HG02870 (cell line): Measurements from ENCODE around the gene EIF2B5.
"Not testable (repeated sequence)": the region's sequence is repeated elsewhere in the genome, so short reads cannot be mapped to it uniquely, and the experiment has no call there.

ENCODE experiments used
- ATAC-seq: cut with Tn5 transposase; IDR thresholded peaks from one replicate; pipeline ENCODE4 v1.9.1; 2021; ENCODE audit warnings: mild to moderate bottlenecking, moderate library complexity; ENCODE audit not compliant: unreplicated experiment

Gene EIF2B5

DNA sequence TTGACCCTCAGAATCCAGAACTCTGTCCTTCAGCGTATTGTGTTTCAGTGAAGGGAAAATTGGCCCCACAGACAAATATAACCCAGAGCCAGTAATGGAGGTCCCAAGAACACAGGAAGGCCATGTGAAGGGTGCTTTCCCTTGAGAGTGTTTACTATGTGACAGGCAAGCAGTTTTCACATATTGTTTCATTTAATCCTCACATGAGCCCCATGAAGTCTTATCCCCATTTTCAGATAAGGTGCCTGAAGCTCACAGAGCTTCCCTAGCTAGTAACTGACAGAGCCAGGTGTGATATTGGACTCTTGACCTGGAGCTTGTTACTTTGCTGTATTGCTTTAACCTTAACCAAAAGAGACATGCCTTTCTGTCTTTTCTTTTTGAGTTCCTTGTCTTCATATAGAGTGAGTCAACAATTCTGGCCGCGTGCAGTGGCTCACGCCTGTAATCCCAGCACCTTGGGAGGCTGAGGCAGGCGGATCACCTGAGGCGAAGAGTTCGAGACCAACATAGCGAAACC lies 10.7 kb downstream of the EIF2B5 start:
- ATAC-seq: no peak

DNA sequence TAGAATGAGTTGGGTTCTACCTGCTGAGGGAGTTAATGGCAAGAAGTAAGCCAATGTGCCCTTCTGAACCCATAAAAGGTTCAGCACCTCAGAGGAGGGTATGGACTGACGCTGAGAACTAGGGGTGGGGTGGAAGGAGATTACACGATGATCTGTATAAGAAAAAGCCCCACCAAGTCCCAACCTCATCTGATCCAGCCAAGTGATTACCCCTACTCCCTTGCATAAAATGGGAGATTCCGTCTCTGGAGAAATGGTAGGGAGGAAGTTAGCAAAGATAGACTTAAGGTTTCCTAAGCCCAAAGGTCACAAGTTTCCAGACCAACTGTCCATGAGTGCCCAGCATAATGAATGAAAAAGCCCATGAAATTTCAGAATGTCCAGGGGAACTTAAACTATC lies 12.9 kb downstream of the EIF2B5 start:
- ATAC-seq: no peak

DNA sequence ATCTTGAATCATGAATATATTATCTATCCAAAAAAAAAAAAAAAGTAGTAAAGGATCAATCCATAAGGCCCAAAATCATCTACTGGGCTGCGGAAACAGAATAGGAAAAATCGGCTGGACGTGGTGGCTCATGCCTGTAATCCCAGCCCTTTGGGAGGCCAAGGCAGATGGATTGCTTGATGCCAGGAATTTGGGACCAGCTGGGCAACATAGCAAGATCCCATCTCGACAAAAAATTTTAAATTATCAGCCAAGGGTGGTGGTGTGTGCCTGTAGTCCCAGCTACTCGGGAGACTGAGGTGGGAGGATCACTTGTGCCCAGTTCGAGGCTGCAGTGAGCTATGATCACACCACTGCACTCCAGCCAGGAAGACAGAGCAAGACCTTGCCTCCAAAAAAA lies 14.0 kb downstream of the EIF2B5 start:
- ATAC-seq: no peak

DNA sequence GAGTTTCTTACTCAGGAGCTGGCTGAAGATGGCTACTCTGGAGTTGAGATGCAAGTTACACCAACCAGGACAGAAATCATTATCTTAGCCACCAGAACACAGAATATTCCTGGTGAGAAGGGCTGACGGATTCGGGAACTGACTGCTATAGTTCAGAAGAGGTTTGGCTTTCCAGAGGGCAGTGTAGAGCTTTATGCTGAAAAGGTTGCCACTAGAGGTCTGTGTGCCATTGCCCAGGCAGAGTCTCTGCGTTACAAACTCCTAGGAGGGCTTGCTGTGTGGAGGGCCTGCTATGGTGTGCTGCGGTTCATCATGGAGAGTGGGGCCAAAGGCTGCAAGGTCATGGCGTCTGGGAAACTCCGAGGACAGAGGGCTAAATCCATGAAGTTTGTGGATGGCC lies 14.6 kb downstream of the EIF2B5 start:
- not testable (repeated sequence) for ATAC-seq

DNA sequence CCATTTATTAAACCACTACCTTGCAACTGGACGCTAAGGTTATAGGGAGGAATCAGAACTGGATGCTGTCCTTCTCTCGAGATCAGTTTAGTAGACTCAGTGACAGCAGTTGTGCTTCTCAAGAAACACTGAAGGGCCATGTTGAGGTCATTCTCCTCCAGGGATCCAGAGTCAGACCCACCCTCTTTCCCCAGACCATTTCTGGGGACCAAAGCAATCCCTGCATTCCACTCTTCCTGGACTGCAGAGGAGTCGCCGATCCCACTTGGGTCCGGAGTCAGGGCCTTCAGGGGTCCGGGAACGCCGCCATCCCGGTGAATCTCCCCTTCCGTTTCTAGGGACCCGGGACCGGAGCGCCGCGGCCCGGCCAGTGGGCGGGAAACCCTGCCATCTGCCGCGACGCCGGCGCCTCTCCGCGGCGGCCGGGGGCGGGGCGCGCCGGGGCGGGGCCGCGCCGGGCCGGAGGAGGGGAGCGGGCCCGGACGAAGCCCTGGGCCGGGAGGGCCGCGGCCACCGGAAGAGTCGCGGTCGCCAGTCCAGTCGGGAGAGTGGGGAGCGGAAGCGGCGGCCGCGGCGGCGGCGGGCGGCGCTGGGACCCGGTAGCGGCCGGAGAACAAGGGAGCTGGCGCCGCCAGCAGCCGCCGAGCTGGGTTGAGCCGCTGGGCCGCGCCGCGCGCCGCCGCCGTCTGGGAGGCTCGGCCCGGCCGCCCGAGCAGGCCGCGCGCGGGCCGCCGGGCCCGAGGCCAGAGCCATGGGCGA lies 19.9 kb downstream of the EIF2B5 start, which contains the start of gene DVL3:
DVL3 (plus strand) TSS at position 493 of the 759 bp plus-strand sequence; CDS start at position 752, 259 bp downstream.
- peak; percentile 67 for ATAC-seq

- ATAC-seq: peak; percentile 24
Observed at GRCh38 chr3:184155644-184156521, 20.7 kb downstream of the EIF2B5 start.

GRCh38 chr3:184156522-184156955 lies 21.4 kb downstream of the EIF2B5 start:
- no peak for ATAC-seq

GRCh38 chr3:184157206-184157605 lies 22.0 kb downstream of the EIF2B5 start:
- ATAC-seq: no peak

DNA sequence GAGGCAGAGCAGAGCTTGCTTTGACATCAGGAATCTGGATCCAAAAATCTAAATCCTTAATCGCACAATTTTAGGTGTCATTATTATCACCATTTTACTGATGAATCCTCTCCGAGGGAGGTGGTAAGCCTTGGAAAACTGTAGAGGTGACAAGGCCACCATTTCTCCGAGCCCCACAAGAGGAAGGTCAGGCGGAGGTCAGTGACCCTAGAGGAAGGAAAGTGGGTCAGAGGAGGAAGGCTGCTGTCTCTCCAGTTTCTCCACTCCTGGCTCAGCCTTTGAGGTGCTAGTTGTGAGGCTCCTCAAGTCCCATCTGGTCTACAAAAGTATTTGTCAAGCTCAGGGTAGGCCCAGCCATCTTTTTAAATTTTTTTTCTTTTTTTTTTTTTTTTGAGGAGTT lies 23.2 kb downstream of the EIF2B5 start:
- ATAC-seq: no peak

- peak; percentile 73 for ATAC-seq
Observed at GRCh38 chr3:184160456-184160855, 25.3 kb downstream of the EIF2B5 start.

DNA sequence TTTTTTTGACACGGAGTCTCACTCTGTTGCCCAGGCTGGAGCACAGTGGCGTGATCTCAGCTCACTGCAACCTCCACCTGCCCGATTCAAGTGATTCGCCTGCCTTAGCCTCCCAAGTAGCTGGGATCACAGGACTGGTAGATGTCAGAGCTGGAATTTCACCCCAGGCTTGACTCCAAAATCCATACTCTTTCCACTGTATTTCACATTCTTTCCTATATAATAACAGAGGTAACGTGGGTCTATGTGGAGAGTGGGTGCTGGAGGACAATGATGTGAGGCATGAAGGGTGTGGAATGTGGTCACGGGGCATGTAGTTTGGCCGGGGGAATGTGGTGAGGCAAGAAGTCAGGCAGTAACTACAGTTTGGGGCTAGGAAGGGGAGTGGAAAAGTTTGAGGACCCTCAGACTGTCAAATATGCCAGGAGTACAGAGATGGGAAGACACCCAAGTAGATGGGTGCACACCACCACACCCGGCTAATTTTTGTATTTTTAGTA lies 27.5 kb downstream of the EIF2B5 start:
- not testable (repeated sequence) for ATAC-seq

- no peak for ATAC-seq
Observed at GRCh38 chr3:184164648-184165330, 29.6 kb downstream of the EIF2B5 start.

GRCh38 chr3:184165543-184165942 lies 30.4 kb downstream of the EIF2B5 start:
- ATAC-seq: no peak

DNA sequence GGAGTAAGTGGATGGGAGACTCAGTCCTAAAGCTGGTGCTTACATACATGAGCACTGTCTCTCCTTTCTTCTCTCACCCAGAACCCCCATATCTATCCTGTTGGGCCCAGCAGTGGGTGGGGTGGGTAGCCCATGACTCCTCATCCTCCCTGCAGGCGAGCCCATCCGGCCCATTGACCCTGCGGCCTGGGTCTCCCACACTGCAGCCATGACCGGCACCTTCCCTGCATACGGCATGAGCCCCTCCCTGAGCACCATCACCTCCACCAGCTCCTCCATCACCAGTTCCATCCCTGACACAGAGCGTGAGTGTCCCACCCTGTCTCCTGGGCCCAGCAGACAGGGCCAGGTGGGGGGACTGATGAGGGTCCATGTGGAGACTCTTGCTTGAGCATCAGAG lies 31.5 kb downstream of the EIF2B5 start:
- ATAC-seq: no peak

DNA sequence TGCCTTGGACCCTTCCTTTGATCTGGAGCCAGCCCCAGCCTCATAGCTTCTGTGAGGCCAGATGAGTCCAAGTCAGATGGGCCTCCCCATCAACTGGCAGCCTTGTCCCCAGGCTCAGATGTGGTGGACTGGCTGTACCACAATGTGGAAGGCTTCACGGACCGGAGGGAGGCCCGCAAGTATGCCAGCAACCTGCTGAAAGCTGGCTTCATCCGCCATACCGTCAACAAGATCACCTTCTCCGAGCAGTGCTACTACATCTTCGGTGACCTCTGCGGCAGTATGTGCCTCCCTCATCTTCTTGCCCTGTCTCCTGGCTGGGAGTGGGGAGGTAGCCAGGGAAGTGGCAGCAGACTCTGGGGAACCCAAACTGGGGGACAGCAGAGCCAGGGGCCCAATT lies 32.6 kb downstream of the EIF2B5 start:
- ATAC-seq: no peak

GRCh38 chr3:184168363-184169120 lies 33.4 kb downstream of the EIF2B5 start:
- ATAC-seq: no peak

- no peak for ATAC-seq
Observed at GRCh38 chr3:184169896-184170875, 35.0 kb downstream of the EIF2B5 start.

DNA sequence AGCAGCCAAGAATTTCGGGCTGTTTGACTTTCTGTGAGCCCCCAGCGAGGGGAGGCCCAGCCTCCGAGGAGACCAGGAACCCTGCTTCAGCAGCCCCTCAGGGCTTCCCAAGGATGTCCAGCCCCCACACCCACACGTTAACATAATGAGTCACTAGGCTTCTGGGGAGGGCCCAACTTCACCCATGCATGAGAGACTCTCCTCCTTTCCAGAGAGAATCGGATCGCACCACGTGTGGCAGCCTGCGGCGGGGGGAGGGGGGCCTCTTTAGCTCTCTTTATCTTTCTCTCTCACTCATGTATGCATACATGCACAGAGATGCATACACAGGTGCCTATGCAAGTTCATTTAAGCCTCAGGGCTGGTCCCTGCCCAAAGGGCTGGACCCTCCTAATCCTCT lies 36.4 kb downstream of the EIF2B5 start:
- ATAC-seq: no peak
